Measurements from ENCODE around the gene PTH1R. TPM values are rescaled to one million over a fixed set of nuclear protein-coding genes. Genes with fewer than 3 reads are reported as not detected.

PTH1R gene
- total RNA-seq, 4 donors from 2014 or later, result 2.1 to 26.8 (median 14.5) TPM

DNA sequence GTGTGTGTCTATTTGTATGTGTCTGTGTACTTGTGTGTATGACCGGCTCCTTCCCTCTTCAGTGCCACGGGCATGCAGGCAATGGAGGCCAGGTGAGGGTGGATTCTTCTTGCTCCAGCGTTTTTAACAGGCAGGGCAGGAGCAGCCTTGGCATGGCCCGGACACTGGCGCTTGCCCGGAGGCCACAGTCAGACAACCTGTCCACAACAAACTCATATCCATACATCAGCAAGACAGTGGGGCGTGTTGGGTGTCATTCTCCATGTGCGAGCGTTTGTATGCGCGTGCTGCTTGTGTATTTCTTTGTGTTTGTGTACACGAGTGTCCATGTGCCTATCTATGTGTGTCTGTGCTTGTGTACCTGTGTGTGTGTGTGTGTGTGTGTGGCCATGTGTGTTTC lies 29.8 kb downstream of the PTH1R start:
- H3K27me3 ChIP-seq, result peaks cover 0 to 8% (median 0%) of the 10 kb centered on the region in 4 donors
- no peak overlapping the region for H3K27ac ChIP-seq (replicated peaks in 1 of 4)
- TF ChIP-seq POLR2AphosphoS5 (IDR thresholded peaks at IDR 0.05) (no peak), EP300 (IDR thresholded peaks at IDR 0.05) (no peak), POLR2A (IDR thresholded peaks at IDR 0.05; ENCODE audit: low read depth) (no peak)
- TF ChIP-seq, protein P1, sequence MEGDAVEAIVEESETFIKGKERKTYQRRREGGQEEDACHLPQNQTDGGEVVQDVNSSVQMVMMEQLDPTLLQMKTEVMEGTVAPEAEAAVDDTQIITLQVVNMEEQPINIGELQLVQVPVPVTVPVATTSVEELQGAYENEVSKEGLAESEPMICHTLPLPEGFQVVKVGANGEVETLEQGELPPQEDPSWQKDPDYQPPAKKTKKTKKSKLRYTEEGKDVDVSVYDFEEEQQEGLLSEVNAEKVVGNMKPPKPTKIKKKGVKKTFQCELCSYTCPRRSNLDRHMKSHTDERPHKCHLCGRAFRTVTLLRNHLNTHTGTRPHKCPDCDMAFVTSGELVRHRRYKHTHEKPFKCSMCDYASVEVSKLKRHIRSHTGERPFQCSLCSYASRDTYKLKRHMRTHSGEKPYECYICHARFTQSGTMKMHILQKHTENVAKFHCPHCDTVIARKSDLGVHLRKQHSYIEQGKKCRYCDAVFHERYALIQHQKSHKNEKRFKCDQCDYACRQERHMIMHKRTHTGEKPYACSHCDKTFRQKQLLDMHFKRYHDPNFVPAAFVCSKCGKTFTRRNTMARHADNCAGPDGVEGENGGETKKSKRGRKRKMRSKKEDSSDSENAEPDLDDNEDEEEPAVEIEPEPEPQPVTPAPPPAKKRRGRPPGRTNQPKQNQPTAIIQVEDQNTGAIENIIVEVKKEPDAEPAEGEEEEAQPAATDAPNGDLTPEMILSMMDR (IDR thresholded peaks at IDR 0.05), result no peak
- no peak overlapping the region for H3K4me3 ChIP-seq
- intact Hi-C loops (cut with DNase I), result loop anchor here (5.0 kb wide), 1 partner anchor 40 kb away; no protein-coding TSS in a partner anchor
- no peaks in the 10 kb centered on the region for H3K36me3 ChIP-seq
- WGBS, result 81% methylated on average over 12 of the region's 12 CpGs
- DNase-seq (ENCODE audit: extremely low spot score), result no peak
- H3K4me1 ChIP-seq, result peaks cover 20 to 30% (median 22%) of the 10 kb centered on the region in 4 donors
- H3K9me3 ChIP-seq, result no peaks in the 10 kb centered on the region

DNA sequence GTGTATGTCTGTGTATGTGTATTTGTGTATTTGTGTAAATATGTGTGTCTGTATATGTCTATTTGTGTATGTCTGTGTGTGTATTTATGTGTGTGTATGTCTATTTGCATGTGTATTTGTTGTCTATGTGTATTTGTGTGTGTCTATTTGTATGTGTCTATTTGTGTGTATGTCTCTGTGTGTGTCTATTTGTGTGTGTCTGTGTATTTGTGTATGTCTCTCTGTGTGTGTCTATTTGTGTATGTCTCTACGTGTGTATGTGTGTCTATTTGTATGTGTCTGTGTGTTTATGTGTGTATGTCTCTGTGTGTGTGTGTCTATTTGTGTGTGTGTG lies 30.4 kb downstream of the PTH1R start:
- TF ChIP-seq EP300 (IDR thresholded peaks at IDR 0.05) (no peak), POLR2A (IDR thresholded peaks at IDR 0.05; ENCODE audit: low read depth) (no peak)
- TF ChIP-seq, protein P1 (IDR thresholded peaks at IDR 0.05), result no peak
- Histone ChIP-seq H3K36me3 (no peaks in the 10 kb centered on the region), H3K4me1 (peaks cover 20 to 30% (median 22%) of the 10 kb centered on the region in 4 donors), H3K27ac (replicated peaks in 1 of 4) (no peak overlapping the region), H3K4me3 (no peak overlapping the region), H3K9me3 (no peaks in the 10 kb centered on the region), H3K27me3 (peaks cover 0 to 8% (median 0%) of the 10 kb centered on the region in 4 donors)
- intact Hi-C loops (cut with DNase I), result loop anchor here (5.0 kb wide), 1 partner anchor 41 kb away; no protein-coding TSS in a partner anchor
- WGBS, result 16% methylated on average over 1 of the region's 1 CpG
- DNase-seq (ENCODE audit: extremely low spot score), result no peak

DNA sequence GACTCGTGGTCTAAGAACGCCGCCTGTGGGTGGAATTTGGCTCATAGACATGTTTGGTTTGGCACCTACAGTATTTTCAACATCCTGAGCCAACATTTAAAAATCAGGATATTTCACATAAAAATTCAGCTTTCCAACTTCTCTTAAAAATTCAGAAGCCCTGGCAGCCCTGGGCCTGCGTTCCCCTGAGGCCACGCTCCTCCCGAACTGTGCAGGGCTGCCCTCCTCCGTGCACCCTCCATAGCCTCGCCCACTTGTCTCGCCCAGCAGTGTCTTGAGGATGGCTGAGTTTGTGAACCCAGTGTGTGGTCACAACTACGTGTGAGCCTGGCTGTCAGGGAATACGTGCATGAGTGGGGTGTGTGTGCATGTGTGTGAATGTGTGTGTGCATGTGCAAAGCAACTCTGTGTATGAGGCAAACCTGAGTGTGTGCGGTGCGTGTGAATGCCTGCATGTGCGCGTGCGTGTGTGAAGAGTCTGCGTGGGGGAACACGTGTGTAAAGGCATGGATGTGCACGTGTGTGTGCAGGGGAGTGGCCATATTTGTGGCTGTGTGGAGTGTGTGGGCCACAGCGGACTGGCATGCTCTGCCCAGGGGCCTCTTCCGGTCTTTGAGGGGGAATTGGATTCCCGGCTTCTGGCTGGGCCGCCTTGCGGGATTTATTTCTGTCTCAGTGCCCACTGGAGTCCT lies 30.9 kb downstream of the PTH1R start:
- WGBS, result 74% methylated on average over 24 of the region's 24 CpGs
- Histone ChIP-seq H3K27ac (replicated peaks in 1 of 4) (no peak overlapping the region), H3K27me3 (peaks cover 0 to 8% (median 0%) of the 10 kb centered on the region in 4 donors), H3K4me3 (no peak overlapping the region), H3K36me3 (no peaks in the 10 kb centered on the region), H3K4me1 (peaks cover 22 to 33% (median 26%) of the 10 kb centered on the region in 4 donors), H3K9me3 (no peaks in the 10 kb centered on the region)
- no peak for DNase-seq (ENCODE audit: extremely low spot score)
- intact Hi-C loops (cut with DNase I), result loop anchor here (5.0 kb wide), 1 partner anchor 41 kb away; no protein-coding TSS in a partner anchor
- no peak for TF ChIP-seq POLR2AphosphoS5 (IDR thresholded peaks at IDR 0.05)
- no peak for TF ChIP-seq POLR2A (IDR thresholded peaks at IDR 0.05; ENCODE audit: low read depth)
- no peak for TF ChIP-seq EP300 (IDR thresholded peaks at IDR 0.05)
- TF ChIP-seq, protein P1 (IDR thresholded peaks at IDR 0.05), result peak in 1 of 3 experiments; percentile 15

GRCh38 chr3:46908986-46909534 lies 31.5 kb downstream of the PTH1R start:
- DNase-seq (ENCODE audit: extremely low spot score), result no peak
- peak overlapping the region in 1 of 4 donors; percentile 34 for H3K4me3 ChIP-seq
- 60% methylated on average over 1 of the region's 8 CpGs for WGBS
- no peaks in the 10 kb centered on the region for H3K9me3 ChIP-seq
- H3K36me3 ChIP-seq, result no peaks in the 10 kb centered on the region
- H3K4me1 ChIP-seq, result peaks cover 26 to 33% (median 32%) of the 10 kb centered on the region in 4 donors
- intact Hi-C loops (cut with DNase I), result loop anchor here (5.0 kb wide), 1 partner anchor 42 kb away; no protein-coding TSS in a partner anchor
- no peak overlapping the region for H3K27ac ChIP-seq (replicated peaks in 1 of 4)
- no peak for TF ChIP-seq POLR2AphosphoS5 (IDR thresholded peaks at IDR 0.05)
- peaks cover 0 to 8% (median 0%) of the 10 kb centered on the region in 4 donors for H3K27me3 ChIP-seq

DNA sequence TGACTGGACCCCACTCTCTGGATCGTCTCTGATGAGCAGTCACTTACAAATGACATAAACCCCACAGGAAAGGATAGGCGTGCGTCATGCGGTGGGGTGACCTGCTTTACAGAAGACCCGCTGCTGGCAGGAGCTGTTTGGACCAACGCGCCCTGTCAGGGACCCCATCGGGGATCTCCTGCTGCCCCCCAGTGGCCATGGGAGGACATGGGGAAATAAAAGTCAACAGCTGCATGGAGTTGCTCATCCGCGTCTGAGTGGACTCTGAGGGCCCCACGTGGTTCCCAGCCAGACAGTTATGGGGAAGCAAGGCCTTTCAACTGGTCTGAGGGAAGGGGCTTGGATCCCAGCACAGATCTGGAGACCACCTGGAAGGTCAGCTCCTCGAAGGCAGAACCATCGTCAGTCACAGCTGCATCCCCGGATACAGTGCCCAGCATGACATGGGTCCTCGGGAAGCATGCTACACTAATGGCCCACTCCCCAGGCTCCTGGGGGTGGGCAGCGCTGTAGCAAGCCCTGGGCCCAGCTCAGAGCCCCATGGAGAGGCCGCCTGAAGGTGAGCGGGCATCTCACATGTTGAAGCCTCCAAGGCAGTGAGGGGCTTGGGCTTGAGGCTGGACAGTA lies 32.1 kb downstream of the PTH1R start:
- H3K9me3 ChIP-seq, result no peaks in the 10 kb centered on the region
- H3K27me3 ChIP-seq, result peaks cover 0 to 8% (median 0%) of the 10 kb centered on the region in 4 donors
- no peak overlapping the region for H3K27ac ChIP-seq (replicated peaks in 1 of 4)
- peaks cover 27 to 35% (median 33%) of the 10 kb centered on the region in 4 donors for H3K4me1 ChIP-seq
- 5% methylated on average over 10 of the region's 18 CpGs for WGBS
- H3K4me3 ChIP-seq, result peak overlapping the region in 1 of 4 donors; percentile 34
- TF ChIP-seq, protein P1 (IDR thresholded peaks at IDR 0.05), result peak; percentile 75 to 89 (median 86)
- TF ChIP-seq POLR2AphosphoS5 (IDR thresholded peaks at IDR 0.05) (peak; percentile 8 to 57), POLR2A (IDR thresholded peaks at IDR 0.05; ENCODE audit: low read depth) (no peak), EP300 (IDR thresholded peaks at IDR 0.05) (no peak)
- DNase-seq (ENCODE audit: extremely low spot score), result no peak
- no peaks in the 10 kb centered on the region for H3K36me3 ChIP-seq
- intact Hi-C loops (cut with DNase I), result loop anchor here (5.0 kb wide), 1 partner anchor 42 kb away; no protein-coding TSS in a partner anchor

All from esophagus muscularis mucosa (tissue), 4 donors.